MV-4-11 (cell line): Measurements from ENCODE around the gene GP1BA.
A peak's percentile ranks its signal among the peaks of the same experiment; 100 is the strongest.

ENCODE experiments used
- DNase-seq: peaks from one replicate; lab custom pipeline; 2025; lab: John Stamatoyannopoulos, UW

GP1BA gene

DNA sequence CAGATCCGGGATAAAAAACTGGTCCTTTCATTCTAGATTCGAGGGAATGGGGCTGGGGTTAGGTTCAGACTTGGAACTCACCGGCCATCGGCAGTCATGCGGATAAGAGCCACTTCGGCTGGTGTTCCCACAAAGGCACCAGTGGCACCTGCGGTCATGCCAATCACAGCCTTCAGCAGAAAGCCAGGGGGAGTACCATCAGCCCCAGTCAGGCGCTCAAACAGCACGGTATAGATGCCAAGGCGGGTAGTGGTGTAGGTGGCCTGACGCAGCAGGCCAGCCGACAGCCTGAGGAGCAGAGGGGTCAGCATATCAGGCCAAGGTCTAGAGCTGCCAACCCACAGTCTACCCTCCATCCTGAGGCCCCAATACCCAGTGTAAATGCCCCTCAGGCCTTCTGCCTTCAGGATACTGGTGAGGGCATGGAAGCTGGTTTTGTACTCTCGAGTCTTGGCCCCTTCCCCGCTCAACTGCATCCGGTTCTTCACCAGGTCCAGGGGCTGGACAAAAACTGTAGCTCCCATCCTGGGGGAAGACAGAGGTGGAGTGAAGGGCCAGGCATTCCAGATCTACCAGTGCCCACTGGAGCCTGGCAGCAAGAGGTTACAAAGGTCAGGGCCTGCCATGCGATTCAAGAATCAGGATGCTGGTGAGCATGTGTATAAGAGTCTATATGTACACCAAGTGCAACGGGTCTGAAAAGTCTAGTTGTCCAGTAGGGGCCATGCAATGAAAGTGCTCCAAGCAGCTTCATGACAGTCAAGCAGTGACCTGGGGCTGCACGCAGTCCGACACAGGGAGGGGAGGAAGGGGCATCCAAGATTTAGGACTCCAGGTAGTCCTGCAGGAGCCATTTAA is 6.8 kb downstream of the GP1BA start:
- DNase-seq, result no peak

DNA sequence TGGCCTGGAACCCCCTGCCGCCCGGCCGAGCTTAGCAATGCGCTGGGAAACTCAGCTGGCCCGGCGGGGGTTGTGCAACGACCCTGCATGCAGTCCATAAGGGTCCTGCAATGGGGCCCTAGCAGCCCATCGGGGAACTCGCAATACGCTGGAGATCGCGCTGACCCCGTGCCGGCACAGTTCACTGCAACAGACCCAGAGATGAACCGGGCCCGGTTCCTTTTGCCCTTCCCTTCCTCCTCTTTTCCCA is 7.4 kb downstream of the GP1BA start:
- DNase-seq, result no peak

DNA sequence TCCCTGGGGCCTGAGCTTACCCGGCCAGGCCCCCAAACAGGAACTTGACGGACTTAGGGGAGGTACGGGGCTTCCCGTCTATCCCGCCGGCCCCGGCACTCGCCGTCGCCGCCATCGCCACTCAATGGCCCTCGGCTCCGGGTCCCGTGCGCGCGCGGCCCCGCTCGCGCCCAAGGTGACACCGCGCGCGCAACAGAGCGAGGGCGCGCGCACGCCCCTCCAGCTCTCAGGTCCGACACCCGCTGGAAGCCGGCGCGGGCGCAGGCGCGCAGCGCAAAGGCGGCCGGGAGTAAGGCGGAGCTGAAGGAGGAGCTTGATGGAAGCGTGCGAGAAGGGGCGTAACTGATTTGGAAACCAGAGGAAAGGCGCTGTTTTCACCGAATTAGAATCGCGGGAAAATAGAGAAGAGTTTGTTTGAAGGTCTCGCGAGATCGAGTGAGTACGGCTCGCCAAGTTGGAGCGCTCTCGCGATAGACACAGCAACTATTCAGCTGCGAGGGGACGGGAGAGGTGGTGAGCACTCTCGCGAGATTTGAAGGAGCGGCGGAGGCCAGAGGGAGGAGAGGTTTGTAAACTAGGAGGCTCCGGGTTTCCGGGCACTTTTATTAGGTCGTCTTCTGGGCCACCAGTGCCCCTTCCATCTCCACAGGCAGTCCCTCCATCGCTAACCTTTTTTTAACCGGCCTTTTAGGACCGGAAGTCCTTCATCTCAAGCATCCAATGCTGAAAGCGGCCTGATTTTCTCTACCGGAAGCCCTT is 7.9 kb downstream of the GP1BA start, which contains the start of the genes RNF167 and SLC25A11:
Gene RNF167 (plus strand): TSS at position 473 of the 759 bp plus-strand sequence. CDS start 642 bp downstream, outside the sequence.
Gene SLC25A11 (minus strand): TSS at position 251 of the 759 bp plus-strand sequence. CDS start 136 bp downstream, at position 115.
- peak; percentile 100 for DNase-seq

DNA sequence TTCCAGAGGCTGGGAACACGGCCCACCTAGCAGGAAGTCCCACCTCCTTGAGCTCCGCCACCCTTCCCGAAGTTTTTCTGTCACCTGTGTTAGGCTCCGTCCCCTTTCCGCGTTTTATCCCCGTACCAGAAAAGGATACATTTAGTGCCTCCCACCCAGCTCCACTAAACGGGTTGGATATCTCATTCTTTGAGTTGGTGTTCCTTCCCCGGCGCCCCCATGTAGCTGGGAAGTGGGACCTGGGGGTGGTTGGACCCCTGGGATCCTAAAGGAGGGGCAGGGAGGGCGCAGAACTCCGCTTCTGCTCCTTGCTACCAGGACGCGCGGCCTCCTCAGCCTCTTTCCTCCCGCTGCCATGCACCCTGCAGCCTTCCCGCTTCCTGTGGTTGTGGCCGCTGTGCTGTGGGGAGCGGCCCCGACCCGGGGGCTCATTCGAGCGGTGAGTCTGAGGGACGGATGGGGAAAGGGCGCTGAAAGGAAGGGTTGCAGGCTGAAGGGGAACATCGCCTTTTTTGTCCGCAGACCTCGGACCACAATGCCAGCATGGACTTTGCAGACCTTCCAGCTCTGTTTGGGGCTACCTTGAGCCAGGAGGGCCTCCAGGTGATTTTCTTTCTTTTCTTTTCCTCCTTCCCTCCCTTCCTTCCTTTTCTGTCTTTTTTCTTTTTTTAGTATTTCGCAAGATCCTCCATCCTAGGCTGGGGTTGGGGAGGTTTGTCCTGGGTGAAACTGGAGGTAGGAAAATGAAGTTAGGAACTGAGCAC is 8.7 kb downstream of the GP1BA start:
- peak; percentile 12 for DNase-seq

DNA sequence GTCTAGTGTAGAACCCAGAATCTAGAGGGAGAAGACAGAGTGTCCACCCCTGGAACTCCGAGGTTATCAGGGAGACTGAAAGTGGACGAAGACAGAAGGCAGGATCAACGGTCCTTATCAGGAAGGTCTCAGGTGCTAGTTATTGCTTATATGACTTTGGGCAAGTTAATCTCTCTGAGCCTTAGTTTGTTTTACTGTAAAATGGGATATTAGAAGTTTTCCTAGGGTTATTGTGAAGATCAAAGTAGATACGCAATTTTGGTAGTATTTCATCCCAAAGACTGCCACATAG is 9.2 kb downstream of the GP1BA start:
- no peak for DNase-seq

DNA sequence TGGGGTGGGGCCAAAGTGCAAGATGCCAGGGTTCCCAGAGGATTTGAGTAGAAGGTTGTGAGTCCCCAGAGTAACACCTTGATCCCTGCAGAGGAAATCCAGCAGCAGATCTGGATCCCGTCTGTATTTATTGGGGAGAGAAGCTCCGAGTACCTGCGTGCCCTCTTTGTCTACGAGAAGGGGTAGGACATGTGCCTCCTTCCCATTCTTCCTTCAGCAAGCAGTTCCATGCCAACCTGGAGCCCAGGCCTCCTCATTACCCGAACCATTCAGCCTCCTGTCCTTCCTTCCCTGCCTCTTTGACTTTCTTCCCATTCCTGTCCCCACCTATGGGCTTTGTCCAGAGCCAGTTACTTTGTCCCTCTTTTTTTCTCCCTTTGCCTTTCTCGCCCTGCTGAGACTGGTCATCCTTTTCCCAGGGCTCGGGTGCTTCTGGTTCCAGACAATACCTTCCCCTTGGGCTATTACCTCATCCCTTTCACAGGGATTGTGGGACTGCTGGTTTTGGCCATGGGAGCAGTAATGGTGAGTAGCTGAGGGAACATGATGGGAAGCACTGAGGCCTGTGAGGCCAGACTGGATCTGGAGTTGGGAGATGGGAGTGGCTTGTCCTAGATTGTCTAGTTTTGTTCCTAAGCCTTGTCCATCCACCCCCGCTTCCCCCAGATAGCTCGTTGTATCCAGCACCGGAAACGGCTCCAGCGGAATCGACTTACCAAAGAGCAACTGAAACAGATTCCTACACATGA is 10.9 kb downstream of the GP1BA start:
- DNase-seq, result no peak

DNA sequence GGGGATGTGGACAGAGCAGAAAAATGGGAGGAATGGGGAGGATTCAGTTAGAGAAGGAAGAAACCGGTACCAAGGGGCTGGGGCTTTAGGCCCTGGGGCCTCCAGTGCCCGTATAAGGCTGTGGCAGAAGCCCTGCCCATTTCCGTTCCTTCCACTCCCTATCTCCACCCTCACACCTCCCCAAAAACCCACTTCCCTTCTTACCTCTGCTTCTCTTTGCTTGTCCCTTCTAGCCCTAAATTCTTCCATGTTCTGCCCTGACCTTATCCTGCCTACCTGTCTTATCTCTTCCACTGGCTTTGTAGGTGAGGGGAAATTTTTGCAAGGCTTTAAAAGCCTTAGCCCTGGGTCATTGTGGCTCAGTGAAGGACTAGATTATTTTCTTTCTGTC is 12.1 kb downstream of the GP1BA start:
- peak; percentile 72 for DNase-seq

DNA sequence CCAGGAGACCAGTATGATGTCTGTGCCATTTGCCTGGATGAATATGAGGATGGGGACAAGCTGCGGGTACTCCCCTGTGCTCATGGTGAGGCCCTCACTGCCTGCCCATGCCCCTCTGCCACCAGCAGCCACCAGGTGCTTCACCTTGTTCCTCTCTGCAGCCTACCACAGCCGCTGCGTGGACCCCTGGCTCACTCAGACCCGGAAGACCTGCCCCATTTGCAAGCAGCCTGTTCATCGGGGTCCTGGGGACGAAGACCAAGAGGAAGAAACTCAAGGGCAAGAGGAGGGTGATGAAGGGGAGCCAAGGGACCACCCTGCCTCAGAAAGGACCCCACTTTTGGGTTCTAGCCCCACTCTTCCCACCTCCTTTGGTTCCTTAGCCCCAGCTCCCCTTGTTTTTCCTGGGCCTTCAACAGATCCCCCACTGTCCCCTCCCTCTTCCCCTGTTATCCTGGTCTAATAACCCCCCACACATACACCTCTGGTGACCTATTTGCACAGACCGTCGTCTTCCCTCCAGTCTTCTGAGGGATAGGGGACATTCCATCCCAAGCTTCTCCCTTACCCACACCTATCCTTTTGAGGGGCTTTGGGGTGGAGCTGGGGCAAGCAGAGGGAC is 12.6 kb downstream of the GP1BA start:
- DNase-seq, result no peak

DNA sequence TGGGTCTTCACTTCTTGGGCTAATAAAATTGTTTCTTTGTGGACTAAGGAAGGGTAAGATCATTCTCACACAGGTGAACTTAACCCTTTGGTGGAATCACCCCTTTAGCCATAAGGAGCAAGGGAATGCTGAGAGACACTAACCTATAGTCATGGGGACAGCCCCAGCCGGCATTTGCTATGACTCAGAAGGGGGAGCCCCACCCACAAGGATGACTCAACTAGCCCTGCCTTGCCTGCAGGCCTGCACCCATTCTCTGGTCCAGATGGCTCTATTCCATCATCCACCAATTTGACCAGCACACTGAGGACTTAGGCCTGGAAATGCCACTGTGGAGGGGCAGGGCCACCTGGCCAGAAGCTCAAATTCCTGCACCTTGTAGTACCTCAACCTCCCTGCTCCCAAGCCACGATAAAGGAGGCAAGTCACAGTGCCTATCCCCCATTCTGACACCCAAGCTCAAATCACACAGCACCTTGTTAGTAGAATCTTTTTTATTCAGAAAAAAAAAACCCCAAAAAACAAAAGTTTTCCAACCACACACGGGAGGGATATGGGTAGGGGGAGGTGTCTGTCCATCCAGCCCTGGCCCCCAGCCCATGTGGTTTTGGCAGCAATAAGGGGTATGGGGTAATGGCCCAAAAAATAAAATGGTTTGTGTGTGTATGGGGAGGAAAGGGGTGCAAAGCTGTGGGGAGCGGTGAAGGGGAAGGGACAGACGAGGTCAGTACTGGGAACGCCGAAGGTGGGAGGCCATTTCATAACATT is 13.3 kb downstream of the GP1BA start:
- DNase-seq, result peak; percentile 80

DNA sequence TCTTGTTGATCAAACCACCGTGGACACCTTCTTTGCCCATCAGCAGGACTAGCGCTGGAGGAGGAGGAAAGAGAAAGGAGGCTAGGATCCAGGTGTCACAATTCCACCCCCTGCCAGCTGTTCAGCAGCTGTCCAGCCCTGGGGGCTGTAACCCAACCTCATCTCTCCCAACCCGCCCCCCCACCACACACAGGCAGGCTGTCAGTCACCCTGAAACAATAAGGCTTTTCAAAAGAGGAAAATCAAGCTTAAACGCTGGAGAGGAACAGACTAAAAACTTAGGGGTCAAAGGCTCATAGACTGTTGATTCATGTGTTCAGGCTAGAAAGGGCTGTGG is 13.8 kb downstream of the GP1BA start:
- no peak for DNase-seq

DNA sequence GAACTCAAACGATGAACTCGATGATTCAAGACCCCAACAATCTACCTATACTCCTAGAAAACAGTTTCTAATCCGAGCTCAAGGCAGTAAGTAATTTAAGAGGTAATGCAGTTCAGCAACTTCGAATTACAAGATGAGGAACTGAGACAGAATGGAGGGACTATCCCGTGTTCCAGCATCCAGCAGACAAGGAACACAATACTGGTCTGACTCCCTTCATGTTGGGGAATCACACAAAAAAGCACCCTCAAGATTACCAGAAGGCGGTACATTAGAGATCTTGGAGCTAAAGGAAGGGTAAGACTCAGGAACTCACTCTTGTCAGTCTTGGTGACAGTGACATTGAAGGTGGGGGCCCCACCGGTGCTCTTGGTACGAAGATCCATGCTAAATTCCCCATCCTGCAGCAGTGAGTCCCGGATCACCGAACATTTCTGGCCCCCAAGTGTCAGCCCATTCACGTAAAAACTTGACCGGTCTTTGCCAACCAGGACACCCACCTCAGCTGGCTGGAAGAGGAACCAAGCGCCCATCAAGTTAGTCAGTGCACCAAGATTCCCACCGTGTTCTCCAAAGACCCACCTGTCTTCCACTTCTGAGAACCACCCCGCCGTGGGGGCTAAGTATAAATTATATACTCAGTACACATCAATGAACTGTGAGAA is 14.4 kb downstream of the GP1BA start:
- no peak for DNase-seq

DNA sequence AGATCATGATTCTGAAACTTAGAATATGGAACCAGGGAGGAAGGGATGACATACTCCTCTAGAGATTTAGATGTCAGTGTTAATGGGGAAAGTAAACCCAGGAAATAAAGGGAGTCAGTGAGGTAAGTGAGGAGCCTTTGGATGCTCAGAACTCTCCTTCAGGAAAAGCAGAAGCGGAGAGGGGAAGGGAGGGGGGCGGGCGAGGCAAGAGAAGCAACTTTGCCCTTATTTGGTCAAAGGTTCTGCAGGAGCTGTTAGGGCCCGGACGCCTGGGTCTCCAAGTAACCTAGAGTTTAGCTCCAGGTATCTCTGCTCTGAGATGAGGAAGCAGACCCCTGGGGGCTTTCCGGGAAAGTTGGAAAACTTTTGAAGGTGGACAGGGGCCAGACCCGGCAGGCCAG is 14.9 kb downstream of the GP1BA start:
- peak; percentile 38 for DNase-seq

DNA sequence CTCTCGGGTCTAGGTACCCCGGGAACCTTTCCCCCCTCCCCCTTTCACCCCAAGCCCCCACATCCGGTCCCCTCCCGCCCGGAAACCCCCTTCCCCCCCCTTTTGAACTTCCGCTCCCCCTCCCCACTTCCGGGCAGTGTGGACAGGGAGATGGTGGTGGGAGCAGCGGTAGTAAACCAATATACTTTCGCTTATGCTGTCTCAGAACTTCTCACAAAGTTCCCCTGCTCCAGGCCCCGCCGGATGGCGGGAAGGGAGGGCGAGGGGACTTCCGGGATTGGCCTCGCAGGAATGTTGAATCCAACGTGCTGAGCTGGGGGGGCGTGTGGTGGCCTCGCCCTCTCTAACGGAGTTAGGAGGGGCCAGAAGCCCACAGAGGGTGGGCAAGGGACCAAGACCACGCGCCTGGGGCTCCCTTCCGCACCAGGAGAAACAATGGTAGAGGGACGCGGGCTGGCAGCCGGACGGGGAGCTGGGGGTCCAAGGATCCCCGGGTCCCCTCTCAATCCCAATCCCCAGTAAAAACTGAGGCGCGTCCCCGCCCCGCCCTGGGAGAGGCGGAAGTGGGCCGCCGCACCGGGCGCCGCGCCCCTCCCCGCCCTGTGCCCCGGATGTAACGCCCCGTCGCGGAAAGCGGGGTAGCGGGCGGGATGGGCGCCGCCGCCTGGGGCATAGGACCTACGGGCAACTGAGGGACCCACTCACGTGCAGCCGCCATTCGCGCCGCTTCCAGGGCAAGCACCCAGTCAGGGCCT is 15.5 kb downstream of the GP1BA start:
- DNase-seq, result peak; percentile 45

DNA sequence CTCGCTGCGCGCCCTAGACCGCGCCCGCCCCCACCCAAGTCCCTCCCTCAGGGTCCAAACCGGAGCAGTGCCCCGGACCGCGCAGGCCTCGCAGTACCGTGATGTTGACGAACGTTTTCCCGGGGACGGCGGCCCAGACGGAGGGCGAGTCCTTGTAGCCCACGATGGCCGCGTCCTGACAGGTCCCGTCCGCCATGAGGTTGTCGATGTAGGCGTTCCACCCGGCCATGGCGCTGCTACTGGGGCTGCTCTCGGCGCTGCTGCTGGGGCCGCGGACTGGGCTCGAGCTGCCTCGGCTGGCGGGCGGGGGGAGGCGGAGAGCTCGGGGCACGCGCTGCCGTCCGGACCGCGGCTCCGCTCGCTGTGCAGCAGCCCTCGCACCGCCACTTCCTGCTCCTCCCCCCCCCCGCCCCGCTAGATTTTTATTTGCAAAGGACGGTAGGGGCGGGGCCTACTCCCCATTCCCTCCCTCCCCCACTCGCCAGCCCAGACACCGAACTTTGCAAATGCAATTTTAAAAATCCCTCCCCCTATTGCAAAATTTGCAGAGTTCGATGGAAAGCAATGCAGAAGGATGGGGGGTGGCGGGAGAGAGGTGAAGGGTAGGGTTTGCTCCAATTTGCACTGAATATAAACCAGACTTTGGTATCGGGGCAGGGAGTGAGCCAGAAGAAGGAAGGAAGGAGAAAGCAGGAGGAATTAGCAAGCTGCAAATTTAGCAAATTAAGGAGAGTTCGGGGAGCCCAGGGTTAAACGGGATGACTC is 16.3 kb downstream of the GP1BA start, which contains the start of gene PFN1:
Gene PFN1 (minus strand): TSS at position 365 of the 765 bp plus-strand sequence. CDS start 136 bp downstream, at position 229.
- DNase-seq, result peak; percentile 93

DNA sequence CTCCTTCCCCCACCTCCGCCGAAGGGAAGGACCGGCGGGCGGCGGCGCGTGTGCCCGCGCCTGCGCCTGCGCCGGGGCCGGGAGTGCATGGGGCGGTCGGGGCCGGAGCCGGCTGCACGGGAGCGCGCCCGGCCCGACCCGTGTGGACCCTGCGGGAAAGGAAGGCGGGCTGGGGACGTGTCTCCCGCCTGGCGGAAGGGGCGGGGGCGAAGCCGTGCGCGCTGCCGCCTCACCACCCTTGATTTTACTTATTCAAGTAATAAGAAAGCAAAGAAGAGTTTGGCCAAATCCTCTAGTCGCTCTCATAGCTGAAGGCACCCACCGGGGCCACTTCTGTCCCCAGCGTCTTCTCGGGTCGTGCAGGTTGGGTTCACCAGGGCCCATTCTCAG is 16.8 kb downstream of the GP1BA start:
- DNase-seq, result peak; percentile 89

DNA sequence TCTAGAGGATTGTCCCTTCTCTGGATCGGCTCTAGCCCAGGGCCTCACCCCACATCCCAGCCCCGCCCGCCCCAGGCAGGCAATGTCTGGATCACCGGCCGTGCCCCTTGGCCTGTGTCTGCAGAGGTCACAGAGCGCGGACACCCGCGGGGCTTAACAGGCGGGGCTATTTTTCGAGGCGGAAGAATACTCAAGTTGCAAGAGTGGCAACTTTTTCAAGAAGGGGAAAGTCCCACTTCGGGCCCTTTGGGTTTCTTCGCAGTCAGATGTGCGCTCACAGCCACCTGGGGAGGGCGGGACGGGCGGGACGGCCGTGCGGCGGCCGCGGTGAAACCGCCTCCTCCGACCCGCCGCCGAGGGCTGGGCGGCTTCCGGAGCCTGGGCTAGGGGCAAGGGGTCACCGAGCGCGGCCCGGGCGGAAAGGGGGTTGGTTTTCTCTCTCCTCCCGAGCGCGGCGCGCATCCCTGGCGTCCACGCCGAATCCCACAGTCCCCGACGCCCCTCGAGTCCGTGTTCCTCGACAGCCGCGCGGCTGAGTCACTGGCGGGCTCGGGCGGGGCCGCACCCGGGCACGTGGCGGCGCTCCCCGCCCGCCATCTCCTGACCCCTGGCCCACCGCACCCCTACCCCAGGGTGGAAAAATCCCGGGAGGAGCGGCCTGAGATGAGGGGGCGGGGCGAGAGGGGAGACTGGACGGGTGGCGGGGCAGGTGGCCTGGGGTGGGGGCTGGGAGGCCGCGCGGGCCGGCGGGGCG is 17.4 kb downstream of the GP1BA start:
- DNase-seq, result peak; percentile 73

DNA sequence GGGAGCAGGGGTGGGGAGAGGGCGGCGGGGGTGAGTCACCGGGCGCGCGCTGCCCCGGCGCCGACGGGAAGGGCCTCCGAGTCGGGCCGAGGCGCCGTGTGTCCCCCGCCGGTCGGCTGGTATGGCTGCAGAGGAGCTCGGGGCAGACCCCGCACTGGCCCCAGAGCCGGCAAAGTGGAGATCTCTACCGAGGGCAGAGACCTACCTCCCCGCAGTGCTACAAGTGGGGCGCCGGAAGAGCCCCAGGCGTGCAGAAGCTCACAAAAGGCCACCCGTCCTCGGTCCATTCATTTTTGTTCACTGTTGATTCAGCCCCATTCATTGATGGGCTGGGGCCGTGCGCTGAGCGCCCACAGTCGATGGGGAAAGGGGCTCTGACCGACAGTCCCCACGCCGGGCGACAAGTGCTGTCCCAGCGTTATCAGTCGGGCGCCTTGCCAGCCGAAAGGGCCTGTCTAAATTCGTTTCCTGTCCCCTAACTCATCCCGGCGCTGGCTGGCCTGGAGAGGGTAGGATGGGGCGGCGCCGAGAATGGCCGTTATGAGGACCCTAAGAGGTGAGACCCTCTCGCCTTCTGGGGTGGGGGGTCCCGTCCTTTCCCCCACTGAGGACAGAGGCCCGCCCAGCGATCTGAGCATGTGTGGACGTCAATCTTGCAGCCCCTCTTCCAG is 18.1 kb downstream of the GP1BA start:
- peak; percentile 42 for DNase-seq
